ENCODE data around the gene AMFR.

GRCh38 chr16:56415875-56416274 is 9.5 kb downstream of the AMFR start:
- TF ChIP-seq GATA2 (IDR thresholded peaks at IDR 0.05; ENCODE audit: low read depth, low read length), result no peak
- TF ChIP-seq GATA3 (IDR thresholded peaks at IDR 0.05; ENCODE audit: low read depth, low read length), result no peak
